Right lobe of liver (tissue), 4 donors: ENCODE results near the gene LCP1.

Experiments
- CTCF ChIP-seq, 4 donors: fragments of 200-600 bp in 3 of 4; fragments of 450-650 bp in 1 of 4; IDR thresholded peaks; one replicate each; pipeline versions ENCODE4 v1.5.1 to v1.8.0; 2016 to 2022; ENCODE audit warnings: antibody characterized with exemption in 4 of 4, mild to moderate bottlenecking in 2 of 4
- POLR2A ChIP-seq: fragments of 450-650 bp; IDR thresholded peaks from one replicate; pipeline ENCODE4 v1.6.1; 2017; ENCODE audit warnings: antibody characterized with exemption, mild to moderate bottlenecking
- donor health status: DM: no; HTN: no; CAD: no.
- donor health status: DM: no; HTN: no; CAD: no.
- donor health status: DM: no; HTN: yes; CAD: no.

DNA sequence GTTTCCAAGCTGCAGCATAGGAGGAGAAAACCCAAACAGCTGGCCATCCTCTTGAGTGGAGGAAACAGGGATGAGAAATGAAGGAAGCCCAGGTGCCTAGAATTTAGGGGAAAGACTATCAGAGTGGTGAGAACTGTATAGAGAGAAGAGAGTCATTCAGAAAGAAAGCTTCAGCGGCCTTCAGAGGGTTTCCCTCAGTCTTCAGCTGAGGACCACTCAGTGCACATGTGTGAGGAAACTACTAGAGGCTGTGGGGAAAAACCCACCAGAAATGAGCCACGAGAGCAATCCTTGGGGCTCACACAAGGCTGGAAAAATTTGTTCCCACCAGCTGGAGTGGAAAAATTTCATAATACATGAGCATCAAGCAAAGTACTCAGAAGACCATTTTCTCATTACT lies 41.9 kb downstream of the LCP1 start:
- TF ChIP-seq POLR2A: no peak
- TF ChIP-seq CTCF (IDR thresholded peaks at IDR 0.05): no peak
